WTC11 (cell line): ENCODE results near the gene SCNN1A. TPM values are rescaled to one million over a fixed set of nuclear protein-coding genes. Genes with fewer than 3 reads are reported as not detected.

Experiments used
- AR ChIP-seq: fragments of 250-450 bp; sonication (Bioruptor Pico); IDR thresholded peaks from 2 replicates; pipeline ENCODE4 v1.9.0; 2021; ENCODE audit warnings: mild to moderate bottlenecking
- CREB1 ChIP-seq: sonication (generic); formaldehyde crosslinking; IDR thresholded peaks from 2 replicates; pipeline ENCODE4 v1.8.0; 2023; ENCODE audit warnings: mild to moderate bottlenecking, missing genetic modification reagents
- NFYB ChIP-seq: sonication (generic); formaldehyde crosslinking; conservative IDR thresholded peaks from 2 replicates; pipeline ENCODE4 v1.8.0; 2022; ENCODE audit warnings: low read depth, missing genetic modification reagents
- NR3C1 ChIP-seq: sonication (generic); formaldehyde crosslinking; conservative IDR thresholded peaks from 2 replicates; pipeline ENCODE4 v1.8.1; 2023; ENCODE audit warnings: low read depth, mild to moderate bottlenecking, missing genetic modification reagents
- PREB ChIP-seq: sonication (generic); formaldehyde crosslinking; IDR thresholded peaks from 2 replicates; pipeline ENCODE4 v1.8.1; 2022; ENCODE audit warnings: mild to moderate bottlenecking, missing genetic modification reagents, moderate library complexity, borderline replicate concordance
- SP1 ChIP-seq: sonication (generic); formaldehyde crosslinking; conservative IDR thresholded peaks from 2 replicates; pipeline ENCODE4 v1.8.1; 2022; ENCODE audit warnings: missing genetic modification reagents
- TEAD1 ChIP-seq: sonication (generic); formaldehyde crosslinking; IDR thresholded peaks from 2 replicates; pipeline ENCODE4 v1.8.0; 2022; ENCODE audit warnings: mild to moderate bottlenecking, missing genetic modification reagents
- ZNF416 ChIP-seq: fragments of 250-450 bp; sonication (Bioruptor Pico); IDR thresholded peaks from 2 replicates; pipeline ENCODE4 v1.9.0; 2021; ENCODE audit warnings: mild to moderate bottlenecking, inconsistent platforms
- total RNA-seq: library from RNA; stranded (reverse); gene quantifications from 3 replicates; pipeline ENCODE4 v1.2.3, GENCODE V29; 2021
- TF ChIP-seq, protein P1 (sequence below): sonication (generic); formaldehyde crosslinking; conservative IDR thresholded peaks from 2 replicates; pipeline ENCODE4 v1.8.1; 2022; ENCODE audit warnings: mild to moderate bottlenecking, missing genetic modification reagents

Gene SCNN1A
- total RNA-seq, 1 experiment from 2014 or later: 100 TPM

GRCh38 chr12:6297170-6297569, 78.2 kb downstream of the SCNN1A start (continued):
- TF ChIP-seq AR (CRISPR knock-in tag) (no peak), NR3C1 (CRISPR knock-in tag) (no peak), CREB1 (no peak), NFYB (CRISPR knock-in tag) (no peak), PREB (no peak), SP1 (CRISPR knock-in tag) (no peak), TEAD1 (no peak), ZNF416 (CRISPR knock-in tag) (no peak)
- TF ChIP-seq, protein P1, sequence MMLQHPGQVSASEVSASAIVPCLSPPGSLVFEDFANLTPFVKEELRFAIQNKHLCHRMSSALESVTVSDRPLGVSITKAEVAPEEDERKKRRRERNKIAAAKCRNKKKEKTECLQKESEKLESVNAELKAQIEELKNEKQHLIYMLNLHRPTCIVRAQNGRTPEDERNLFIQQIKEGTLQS: no peak

Other genes with a start within 250 kb of the SCNN1A start
- 241 to 260 TPM (median 251 TPM) in 3 replicates for gene CD9, start 175.2 kb downstream of the SCNN1A start, total RNA-seq
- 36.8 to 46.4 TPM (median 38.4 TPM) in 3 replicates for gene PLEKHG6, start 64.9 kb downstream of the SCNN1A start, total RNA-seq
- 32.3 to 44.1 TPM (median 32.4 TPM) in 3 replicates for gene TNFRSF1A, start 33.5 kb downstream of the SCNN1A start, total RNA-seq
- gene LTBR, start 8.6 kb upstream of the SCNN1A start, total RNA-seq: 4.0 to 6.1 TPM (median 4.5 TPM) in 3 replicates
- 0.23 to 0.34 TPM (median 0.28 TPM) in 3 replicates for gene CD27, start 69.4 kb upstream of the SCNN1A start, total RNA-seq
- 0.98 to 1.3 TPM (median 1.1 TPM) in 3 replicates for gene TAPBPL, start 76.5 kb upstream of the SCNN1A start, total RNA-seq
- gene VAMP1, start 95.1 kb upstream of the SCNN1A start, total RNA-seq: 12.8 to 14.3 TPM (median 13.8 TPM) in 3 replicates
- 285 to 290 TPM (median 288 TPM) in 3 replicates for gene MRPL51, start 117.7 kb upstream of the SCNN1A start, total RNA-seq
- 131 to 141 TPM (median 133 TPM) in 3 replicates for gene NCAPD2, start 118.5 kb upstream of the SCNN1A start, total RNA-seq
- gene GAPDH, start 159.0 kb upstream of the SCNN1A start, total RNA-seq: 4,276 to 4,694 TPM (median 4,682 TPM) in 3 replicates
- 14.1 to 15.4 TPM (median 14.5 TPM) in 3 replicates for gene IFFO1, start 180.5 kb upstream of the SCNN1A start, total RNA-seq
- 68.4 to 79.4 TPM (median 72.4 TPM) in 3 replicates for gene NOP2, start 192.7 kb upstream of the SCNN1A start, total RNA-seq
- 333 to 354 TPM (median 334 TPM) in 3 replicates for gene CHD4, start 231.8 kb upstream of the SCNN1A start, total RNA-seq